Parathyroid adenoma (tissue), 2 donors: ENCODE measurements around the gene PTPN23.

ENCODE experiments used
- H2AFZ ChIP-seq: fragments of 300-600 bp; sonication (generic); one replicate; pipeline ENCODE4 v1.7.0; 2017; ENCODE audit warnings: antibody characterized with exemption, mild to moderate bottlenecking
- H3K27ac ChIP-seq: fragments of 300-600 bp; sonication (generic); one replicate; pipeline ENCODE4 v1.7.0; 2017
- H3K27me3 ChIP-seq: fragments of 300-600 bp; sonication (generic); one replicate; pipeline ENCODE4 v1.7.0; 2017; ENCODE audit warnings: low read length; ENCODE audit not compliant: control insufficient read depth, insufficient read depth
- H3K36me3 ChIP-seq: fragments of 300-600 bp; sonication (generic); one replicate; pipeline ENCODE4 v1.7.0; 2017; ENCODE audit warnings: low read length; ENCODE audit not compliant: control insufficient read depth, insufficient read depth
- H3K4me1 ChIP-seq: fragments of 300-600 bp; sonication (generic); one replicate; pipeline ENCODE4 v1.7.0; 2017; ENCODE audit warnings: control low read depth
- H3K4me2 ChIP-seq: fragments of 300-600 bp; sonication (generic); one replicate; pipeline ENCODE4 v1.7.0; 2017; ENCODE audit warnings: low read length
- H3K4me3 ChIP-seq: fragments of 300-600 bp; sonication (generic); one replicate; pipeline ENCODE4 v1.7.0; 2017; ENCODE audit warnings: low read depth, low read length
- H3K79me2 ChIP-seq: fragments of 300-600 bp; sonication (generic); one replicate; pipeline ENCODE4 v1.7.0; 2017; ENCODE audit warnings: control low read depth
- H3K9ac ChIP-seq: fragments of 300-600 bp; sonication (generic); one replicate; pipeline ENCODE4 v1.7.0; 2017; ENCODE audit warnings: mild to moderate bottlenecking
- H3K9me3 ChIP-seq: fragments of 300-600 bp; sonication (generic); one replicate; pipeline ENCODE4 v1.7.0; 2017; ENCODE audit warnings: low read length; ENCODE audit not compliant: control insufficient read depth
- TF ChIP-seq, protein P1 (sequence below): fragments of 300-600 bp; sonication (generic); IDR thresholded peaks from one replicate; pipeline ENCODE4 v1.7.0; 2017; ENCODE audit warnings: antibody characterized with exemption, mild to moderate bottlenecking
- donor health status: primary hyperparathyroidism.

PTPN23 gene

DNA sequence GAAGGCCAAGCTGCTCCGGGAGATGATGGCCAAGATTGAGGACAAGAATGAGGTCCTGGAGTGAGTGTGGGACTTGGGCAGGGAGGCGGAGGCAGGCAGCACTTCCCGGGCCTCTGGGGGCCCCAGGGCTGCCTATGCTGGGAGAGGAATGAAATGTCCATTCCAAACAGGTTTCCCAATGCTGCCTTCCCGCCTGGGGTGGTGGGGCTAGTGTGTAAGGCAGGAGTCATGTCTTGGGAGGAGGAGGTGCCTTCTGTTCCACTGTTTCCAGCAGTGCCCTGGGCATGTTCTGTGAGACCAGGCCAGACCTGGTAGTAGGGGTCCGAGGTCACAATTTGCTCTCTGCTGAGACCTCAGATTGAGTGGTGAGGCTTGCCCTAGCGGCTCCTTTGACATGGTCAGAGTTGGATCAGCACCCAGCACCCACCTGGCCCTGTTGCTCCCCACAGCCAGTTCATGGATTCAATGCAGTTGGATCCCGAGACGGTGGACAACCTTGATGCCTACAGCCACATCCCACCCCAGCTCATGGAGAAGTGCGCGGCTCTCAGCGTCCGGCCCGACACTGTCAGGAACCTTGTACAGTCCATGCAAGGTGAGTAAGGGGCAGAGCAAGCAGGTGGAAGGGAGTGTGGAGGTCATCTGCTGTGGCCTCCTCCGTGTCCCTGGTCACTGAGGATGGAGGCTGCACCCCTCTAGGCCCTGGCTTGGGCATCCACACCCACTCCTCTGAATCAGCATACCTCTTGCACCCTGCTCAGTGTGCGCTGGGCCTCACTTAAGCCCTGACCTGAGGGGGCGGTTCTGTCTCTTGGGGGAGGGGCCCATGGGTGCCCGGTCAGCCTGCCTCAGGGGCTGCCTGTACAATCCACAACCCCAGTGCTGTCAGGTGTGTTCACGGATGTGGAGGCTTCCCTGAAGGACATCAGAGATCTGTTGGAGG is 27.3 kb downstream of the PTPN23 start:
- peaks cover 4% of the 10 kb centered on the region for H3K4me1 ChIP-seq
- H3K27ac ChIP-seq: no peak overlapping the region
- H3K9ac ChIP-seq: no peak overlapping the region
- no peaks in the 10 kb centered on the region for H3K27me3 ChIP-seq
- H3K36me3 ChIP-seq: no peaks in the 10 kb centered on the region
- no peak overlapping the region for H2AFZ ChIP-seq
- TF ChIP-seq, protein P1, sequence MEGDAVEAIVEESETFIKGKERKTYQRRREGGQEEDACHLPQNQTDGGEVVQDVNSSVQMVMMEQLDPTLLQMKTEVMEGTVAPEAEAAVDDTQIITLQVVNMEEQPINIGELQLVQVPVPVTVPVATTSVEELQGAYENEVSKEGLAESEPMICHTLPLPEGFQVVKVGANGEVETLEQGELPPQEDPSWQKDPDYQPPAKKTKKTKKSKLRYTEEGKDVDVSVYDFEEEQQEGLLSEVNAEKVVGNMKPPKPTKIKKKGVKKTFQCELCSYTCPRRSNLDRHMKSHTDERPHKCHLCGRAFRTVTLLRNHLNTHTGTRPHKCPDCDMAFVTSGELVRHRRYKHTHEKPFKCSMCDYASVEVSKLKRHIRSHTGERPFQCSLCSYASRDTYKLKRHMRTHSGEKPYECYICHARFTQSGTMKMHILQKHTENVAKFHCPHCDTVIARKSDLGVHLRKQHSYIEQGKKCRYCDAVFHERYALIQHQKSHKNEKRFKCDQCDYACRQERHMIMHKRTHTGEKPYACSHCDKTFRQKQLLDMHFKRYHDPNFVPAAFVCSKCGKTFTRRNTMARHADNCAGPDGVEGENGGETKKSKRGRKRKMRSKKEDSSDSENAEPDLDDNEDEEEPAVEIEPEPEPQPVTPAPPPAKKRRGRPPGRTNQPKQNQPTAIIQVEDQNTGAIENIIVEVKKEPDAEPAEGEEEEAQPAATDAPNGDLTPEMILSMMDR: no peak
- H3K9me3 ChIP-seq: no peaks in the 10 kb centered on the region
- H3K79me2 ChIP-seq: peaks cover 15% of the 10 kb centered on the region
- H3K4me2 ChIP-seq: no peak overlapping the region
- H3K4me3 ChIP-seq: no peak overlapping the region

- H3K27ac ChIP-seq: no peak overlapping the region
- H3K9ac ChIP-seq: no peak overlapping the region
- H3K79me2 ChIP-seq: peaks cover 8% of the 10 kb centered on the region
- TF ChIP-seq, protein P1: no peak
- no peaks in the 10 kb centered on the region for H3K9me3 ChIP-seq
- no peaks in the 10 kb centered on the region for H3K27me3 ChIP-seq
- H3K4me2 ChIP-seq: no peak overlapping the region
- no peak overlapping the region for H3K4me3 ChIP-seq
- peaks cover 4% of the 10 kb centered on the region for H3K4me1 ChIP-seq
- H3K36me3 ChIP-seq: no peaks in the 10 kb centered on the region
- no peak overlapping the region for H2AFZ ChIP-seq
Observed at GRCh38 chr3:47408839-47409229, 28.0 kb downstream of the PTPN23 start.

- Histone ChIP-seq H3K79me2 (peaks cover 4% of the 10 kb centered on the region), H3K4me2 (no peak overlapping the region), H3K27me3 (no peaks in the 10 kb centered on the region), H2AFZ (no peak overlapping the region), H3K4me3 (no peak overlapping the region), H3K36me3 (no peaks in the 10 kb centered on the region), H3K4me1 (peaks cover 4% of the 10 kb centered on the region), H3K27ac (no peak overlapping the region), H3K9ac (no peak overlapping the region), H3K9me3 (no peaks in the 10 kb centered on the region)
- TF ChIP-seq, protein P1: no peak
Observed at GRCh38 chr3:47409284-47409683, 28.5 kb downstream of the PTPN23 start.

DNA sequence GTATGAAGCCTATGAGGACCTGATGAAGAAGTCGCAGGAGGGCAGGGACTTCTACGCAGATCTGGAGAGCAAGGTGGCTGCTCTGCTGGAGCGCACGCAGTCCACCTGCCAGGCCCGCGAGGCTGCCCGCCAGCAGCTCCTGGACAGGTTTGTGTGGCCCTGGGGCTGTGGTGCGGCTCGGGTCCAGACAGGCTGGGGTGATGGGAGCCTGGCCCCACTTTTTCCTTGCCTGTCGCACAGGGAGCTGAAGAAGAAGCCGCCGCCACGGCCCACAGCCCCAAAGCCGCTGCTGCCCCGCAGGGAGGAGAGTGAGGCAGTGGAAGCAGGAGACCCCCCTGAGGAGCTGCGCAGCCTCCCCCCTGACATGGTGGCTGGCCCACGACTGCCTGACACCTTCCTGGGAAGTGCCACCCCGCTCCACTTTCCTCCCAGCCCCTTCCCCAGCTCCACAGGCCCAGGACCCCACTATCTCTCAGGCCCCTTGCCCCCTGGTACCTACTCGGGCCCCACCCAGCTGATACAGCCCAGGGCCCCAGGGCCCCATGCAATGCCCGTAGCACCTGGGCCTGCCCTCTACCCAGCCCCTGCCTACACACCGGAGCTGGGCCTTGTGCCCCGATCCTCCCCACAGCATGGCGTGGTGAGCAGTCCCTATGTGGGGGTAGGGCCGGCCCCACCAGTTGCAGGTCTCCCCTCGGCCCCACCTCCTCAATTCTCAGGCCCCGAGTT is 29.0 kb downstream of the PTPN23 start:
- H3K79me2 ChIP-seq: no peaks in the 10 kb centered on the region
- H3K27ac ChIP-seq: no peak overlapping the region
- H3K36me3 ChIP-seq: no peaks in the 10 kb centered on the region
- H3K4me3 ChIP-seq: no peak overlapping the region
- TF ChIP-seq, protein P1: no peak
- no peak overlapping the region for H2AFZ ChIP-seq
- H3K9me3 ChIP-seq: no peaks in the 10 kb centered on the region
- H3K27me3 ChIP-seq: no peaks in the 10 kb centered on the region
- no peak overlapping the region for H3K4me2 ChIP-seq
- H3K9ac ChIP-seq: no peak overlapping the region
- H3K4me1 ChIP-seq: peaks cover 1% of the 10 kb centered on the region
